ENCODE data around the gene KCNJ11.

KCNJ11 gene

DNA sequence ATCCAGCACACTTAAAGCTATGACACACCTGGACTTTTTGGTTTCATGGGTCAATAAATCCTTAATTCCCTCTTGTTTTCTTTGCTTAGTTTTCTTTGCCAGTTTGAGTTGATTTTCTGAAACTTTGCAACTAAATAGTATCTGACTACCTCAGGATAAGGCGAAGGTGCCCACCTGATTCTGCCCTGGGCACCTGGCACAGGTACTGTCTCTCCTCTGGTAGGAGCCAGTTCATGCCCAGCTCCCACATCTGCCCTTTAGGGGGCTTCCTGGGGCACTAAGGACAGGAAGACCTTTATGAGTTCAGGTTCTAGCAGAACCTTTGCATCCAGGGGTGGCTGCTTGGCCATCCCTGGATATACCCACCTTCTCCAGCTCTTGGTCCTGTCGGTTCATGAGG lies 19.6 kb upstream of the KCNJ11 start:
- DNase-seq (ENCODE audit: low read depth): no peak

- no peak for DNase-seq (ENCODE audit: low read depth)
Measured at GRCh38 chr11:17407575-17407974, 19.1 kb upstream of the KCNJ11 start.

DNA sequence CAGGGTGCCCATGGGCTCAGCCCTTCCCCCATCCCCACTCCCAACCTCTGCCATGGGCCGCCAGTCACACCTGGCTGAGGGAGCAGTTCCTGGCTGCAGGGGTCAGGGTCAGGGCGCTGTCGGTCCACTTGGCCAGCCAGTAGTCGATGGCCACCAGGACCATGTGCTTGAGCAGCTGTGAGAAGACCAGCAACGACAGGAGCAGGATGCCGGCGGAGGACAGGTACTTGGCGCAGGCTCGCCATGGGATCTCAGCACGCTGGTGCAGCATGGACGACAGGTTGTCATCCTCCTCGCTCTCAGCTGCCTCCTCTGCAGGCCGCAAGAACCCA lies 18.3 kb upstream of the KCNJ11 start:
- DNase-seq (ENCODE audit: low read depth): no peak

DNA sequence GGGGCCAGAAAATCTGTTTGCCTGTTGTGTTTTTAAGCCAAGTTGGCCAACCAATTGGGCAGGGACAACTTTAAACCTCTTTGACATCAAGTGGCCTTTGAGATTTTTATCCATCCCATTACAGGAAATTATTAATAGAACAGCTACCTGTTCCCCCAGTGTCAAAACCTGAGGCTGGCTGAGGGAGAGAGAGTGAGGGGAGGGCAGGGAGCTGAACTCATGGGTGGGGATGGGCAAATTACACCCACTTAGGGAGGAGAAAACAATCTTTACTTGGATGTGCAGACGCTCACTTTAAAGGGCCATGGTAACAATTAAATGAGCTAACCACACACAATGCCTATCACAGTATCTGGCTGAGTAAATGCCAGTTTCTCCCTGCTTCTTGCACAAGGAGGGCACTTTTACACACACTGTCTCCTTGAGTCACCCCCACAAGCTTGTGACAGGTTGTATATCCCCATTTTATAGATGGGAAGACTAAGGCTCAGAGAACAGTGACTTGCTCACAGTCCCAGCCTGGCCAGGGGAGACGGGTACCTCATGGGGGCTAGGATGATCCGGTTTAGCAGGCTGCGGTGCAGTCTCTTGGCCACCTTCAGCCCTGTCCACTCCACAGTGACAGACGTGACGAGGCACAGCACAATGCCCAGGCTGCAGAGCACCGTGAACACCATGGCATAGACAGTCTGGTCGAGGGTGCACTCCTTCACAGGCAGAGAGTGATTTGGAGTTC lies 17.8 kb upstream of the KCNJ11 start:
- DNase-seq (ENCODE audit: low read depth): no peak

GRCh38 chr11:17405232-17406005 lies 17.0 kb upstream of the KCNJ11 start:
- DNase-seq (ENCODE audit: low read depth): no peak

- no peak for DNase-seq (ENCODE audit: low read depth)
Measured at GRCh38 chr11:17403980-17404759, 15.7 kb upstream of the KCNJ11 start.

GRCh38 chr11:17402486-17402885 lies 14.0 kb upstream of the KCNJ11 start:
- no peak for DNase-seq (ENCODE audit: low read depth)

GRCh38 chr11:17401841-17402240 lies 13.4 kb upstream of the KCNJ11 start:
- no peak for DNase-seq (ENCODE audit: low read depth)

DNA sequence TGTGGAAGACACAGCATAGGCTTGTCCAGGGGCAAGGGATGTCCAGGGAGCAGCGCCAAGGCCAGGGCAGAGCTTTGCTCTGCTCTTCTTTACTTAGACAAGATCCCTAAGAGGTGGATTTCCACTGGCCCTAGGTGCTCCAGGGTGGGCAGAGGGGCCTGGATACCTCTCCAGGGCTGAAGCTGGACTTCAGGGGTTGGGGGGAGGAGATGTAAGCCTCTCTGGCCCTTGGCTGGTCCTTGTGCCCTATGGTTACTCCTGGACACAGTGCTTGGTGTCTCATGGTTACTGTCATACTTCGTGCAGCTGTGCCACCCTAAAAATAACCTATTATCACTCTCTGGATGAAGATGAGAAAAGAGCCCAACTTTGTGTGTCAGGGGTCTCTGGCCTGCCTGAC lies 12.9 kb upstream of the KCNJ11 start:
- no peak for DNase-seq (ENCODE audit: low read depth)

DNA sequence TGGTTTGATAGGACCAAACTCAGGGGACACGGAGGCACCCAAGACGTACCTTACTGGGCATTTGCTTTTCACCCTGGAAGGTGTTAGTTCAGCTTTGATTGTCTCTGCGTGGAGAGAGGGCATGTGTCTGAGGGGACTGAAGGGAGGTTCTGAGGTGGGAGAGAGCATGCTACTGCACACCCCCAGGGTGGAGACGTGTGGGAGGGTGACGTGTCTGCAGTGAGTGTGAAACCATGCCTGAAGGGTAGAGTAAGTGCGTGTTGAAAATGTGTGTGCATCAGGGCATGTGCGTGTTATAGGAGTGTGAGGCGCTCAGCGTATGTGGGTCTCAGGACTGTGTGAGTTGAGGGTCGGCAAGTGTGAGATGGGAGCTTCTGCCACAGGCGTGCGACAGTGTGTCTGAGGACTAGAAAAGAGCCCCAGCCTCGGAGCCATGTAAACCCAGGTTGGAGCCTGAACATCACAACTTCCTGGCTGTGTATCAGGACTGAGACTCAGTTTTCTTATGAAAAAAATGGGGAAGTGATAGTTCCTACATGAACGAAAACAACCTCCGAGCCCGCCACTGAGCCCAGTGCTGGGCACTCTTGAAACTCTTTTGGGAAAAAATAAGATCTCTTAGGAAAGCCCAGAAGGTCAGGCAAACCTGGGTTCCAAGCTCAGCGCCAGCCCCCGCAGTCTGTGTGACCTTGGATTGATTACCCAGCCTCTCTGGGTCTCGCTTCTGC lies 11.8 kb upstream of the KCNJ11 start:
- DNase-seq (ENCODE audit: low read depth): no peak

DNA sequence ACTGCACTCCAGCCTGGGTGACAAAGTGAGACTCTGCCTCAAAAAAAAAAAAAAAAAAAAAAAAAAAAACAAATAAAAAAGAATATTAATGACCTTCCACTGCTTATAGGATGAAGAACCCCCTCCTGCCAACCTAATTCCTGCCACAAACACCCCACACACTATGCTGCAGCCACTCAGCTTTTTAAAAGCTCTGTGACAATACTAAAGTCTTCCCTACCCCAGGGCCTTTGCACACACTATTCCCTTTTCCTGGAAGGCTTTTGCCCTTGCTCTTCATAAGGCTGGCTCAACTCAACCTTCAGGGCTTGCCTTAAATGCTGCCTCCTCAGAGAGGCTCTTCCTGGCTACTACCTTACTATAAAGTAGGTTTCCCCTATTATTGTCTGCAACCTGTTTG lies 10.8 kb upstream of the KCNJ11 start:
- DNase-seq (ENCODE audit: low read depth): no peak

GRCh38 chr11:17397311-17398002 lies 9.0 kb upstream of the KCNJ11 start:
- no peak for DNase-seq (ENCODE audit: low read depth)

DNA sequence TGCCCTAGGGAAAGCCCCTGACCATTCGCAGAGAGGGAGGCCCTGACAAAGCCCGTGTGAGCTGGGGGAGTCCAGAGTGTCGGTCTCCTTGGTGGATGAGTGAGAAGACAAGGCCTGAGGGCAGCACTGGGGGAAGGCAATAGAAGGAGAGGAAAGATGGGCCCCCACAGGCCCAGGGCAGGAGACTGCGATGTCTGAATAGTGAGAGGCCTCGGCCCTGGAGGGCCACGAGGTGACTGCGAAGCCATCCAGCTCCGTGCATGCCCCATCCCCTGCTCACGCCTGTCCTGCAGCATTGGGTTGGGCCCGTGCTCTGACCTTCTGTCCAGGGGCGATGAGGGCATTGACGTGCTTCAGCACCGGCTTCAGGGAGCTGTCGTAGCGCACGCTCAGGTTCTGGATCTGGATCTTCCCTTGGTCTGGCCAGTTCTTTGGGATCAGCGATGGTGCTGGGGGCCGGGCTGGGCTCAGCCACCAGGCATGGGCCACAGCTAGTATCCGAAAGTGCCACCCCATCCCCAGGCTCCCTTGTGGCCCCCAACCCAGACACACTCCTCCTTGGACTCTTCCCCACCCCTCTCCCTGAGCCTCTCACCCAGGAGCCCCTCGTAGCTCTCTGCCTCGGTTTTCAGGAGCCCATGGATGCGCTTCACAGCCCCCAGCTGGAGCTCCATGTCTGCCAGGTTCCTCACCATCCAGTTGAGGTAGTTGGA lies 8.3 kb upstream of the KCNJ11 start:
- no peak for DNase-seq (ENCODE audit: low read depth)

- no peak for DNase-seq (ENCODE audit: low read depth)
Measured at GRCh38 chr11:17395978-17396377, 7.5 kb upstream of the KCNJ11 start.

GRCh38 chr11:17395554-17395961 lies 7.1 kb upstream of the KCNJ11 start:
- DNase-seq (ENCODE audit: low read depth): no peak

GRCh38 chr11:17394743-17395390 lies 6.4 kb upstream of the KCNJ11 start:
- DNase-seq (ENCODE audit: low read depth): no peak

DNA sequence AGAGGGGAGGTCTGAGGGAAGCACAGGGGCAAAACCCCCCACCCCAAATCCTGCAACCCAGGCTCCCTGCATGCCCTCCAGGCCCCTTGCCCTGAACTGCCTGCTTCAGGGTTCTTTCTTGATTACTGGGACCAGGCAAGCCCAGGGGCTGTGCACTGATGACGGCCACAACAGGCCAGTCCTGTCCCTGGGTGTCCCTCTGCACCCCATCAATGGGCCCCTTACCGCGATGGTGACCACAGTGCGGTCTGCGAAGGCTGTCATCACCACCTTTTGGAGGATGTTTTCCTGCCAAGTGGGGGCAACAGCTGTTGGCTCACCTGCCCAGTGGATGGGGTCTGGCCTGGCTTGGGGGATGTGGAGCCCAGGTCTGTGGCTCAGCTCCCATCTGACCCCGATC lies 5.0 kb upstream of the KCNJ11 start:
- no peak for DNase-seq (ENCODE audit: low read depth)

DNA sequence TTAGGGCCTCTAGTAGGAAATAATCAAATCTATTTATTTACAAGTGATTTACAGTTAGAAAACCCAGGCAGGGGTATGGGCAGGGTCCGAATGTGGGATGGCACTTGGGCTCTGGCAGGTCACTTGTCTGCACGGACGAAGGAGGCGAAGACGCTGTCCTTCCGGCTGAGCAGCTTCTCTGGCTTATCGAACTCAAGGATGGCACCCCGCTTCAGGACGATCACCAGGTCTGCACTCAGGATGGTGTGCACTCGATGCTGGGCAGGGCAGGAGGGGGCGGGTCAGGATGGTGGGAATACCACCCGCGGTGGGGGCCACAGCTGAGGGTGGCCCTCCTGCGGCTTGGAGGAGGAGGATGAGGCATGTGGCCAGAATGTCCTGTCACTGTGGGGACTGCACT lies 4.4 kb upstream of the KCNJ11 start:
- no peak for DNase-seq (ENCODE audit: low read depth)

DNA sequence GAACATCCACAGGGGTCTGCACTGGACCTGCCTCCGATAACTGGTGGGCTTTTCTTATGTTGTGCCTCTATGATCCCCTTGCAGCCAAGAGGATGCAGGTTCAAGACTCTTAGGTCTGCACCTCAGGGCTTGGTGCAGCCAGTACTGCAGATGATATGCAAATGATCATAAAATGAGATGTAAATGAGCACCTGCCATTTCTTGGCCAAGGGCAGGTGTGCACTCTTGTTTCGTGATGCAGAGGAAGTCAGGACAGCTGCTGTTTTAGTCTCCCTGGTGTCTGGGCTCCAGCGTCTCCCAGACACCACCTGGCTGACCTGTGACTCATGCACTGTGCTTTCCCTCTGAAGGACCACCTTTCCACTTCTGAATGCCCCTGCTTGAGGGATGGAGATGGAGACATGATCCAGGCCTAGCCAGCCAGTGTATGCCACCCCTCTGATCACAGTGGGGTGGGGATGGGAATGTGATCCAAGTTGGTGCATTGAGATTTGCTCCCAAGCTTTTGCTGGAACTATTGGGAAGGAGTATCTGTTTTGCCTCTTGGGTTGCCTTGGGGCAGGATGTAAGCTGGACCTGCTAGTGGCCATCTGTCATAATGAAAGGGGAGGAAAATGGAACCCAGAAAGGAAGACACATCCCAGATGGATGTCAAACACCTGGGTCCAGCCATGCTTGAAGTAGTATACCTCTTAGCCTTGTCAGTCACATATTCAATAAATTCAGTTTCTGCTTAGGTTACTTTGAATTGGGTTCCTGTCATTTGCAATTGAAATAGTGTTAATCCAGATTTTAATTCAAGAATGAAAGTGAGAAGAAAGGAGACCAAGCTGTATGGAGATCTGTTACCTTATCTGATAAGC lies 3.3 kb upstream of the KCNJ11 start:
- DNase-seq (ENCODE audit: low read depth): no peak
